ENCODE measurements around the gene NPPA.
"Not testable (repeated sequence)": the region's sequence is repeated elsewhere in the genome, so short reads cannot be mapped to it uniquely, and the experiment has no call there.

Gene NPPA

DNA sequence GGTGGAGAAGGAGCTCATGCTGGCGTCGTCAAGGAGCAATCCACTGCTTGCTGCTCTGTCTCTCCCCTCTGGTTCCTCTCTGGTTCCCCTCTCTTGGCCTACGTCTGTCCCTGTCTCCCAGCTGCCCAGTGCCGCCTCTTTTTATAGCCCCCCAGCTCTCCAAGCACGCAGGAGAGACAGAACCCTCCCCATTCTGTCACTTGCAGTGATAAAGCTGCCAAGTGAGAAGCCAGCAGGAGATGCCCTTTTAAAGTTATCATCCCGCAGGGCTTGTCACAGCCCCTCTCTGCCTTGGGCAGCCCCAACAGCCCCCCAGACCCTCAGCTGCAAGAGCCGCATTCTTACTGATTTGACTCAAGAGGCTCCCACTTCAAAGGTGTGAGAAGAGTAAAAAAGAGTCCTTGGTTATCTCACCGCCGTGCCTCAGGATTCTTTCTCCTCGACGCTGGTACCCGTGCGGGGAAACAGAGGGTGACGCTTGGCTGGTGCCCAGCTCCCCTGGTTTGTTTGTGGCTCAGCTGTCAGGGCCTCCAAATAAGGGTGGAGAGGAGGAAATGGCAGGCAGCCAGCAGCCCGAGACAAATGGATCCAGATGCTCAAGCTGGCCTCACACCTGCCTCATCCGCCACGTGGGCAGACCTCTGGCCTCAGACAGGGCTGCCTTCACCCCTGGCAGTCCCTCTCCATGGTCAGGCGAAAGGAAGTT is at the start of gene NPPA:
Gene NPPA (minus strand): TSS at position 117 of the 706 bp plus-strand sequence. CDS start 99 bp downstream, at position 18.
- DNase-seq = peak; percentile 94

- DNase-seq = not testable (repeated sequence)
These were observed 46.9 kb upstream of the NPPA start for GRCh38 chr1:11894501-11894900.

DNA sequence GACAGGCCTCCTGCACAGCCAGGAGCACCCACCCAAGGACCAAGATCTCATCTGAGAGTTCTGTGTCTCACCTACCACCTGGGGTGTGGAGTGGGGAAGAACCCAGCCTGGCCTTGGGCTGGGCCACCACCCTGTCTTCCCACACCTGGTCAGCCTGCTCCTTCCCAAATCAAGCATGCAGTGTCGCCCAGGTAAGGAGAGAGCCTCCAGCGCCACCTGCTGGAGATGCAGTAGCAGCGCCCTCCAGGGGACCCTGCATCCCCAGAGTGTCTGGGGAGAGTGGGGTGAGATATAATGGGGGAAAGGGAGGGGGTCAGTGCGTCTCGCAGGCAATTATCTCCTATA is 46.3 kb upstream of the NPPA start:
- peak; percentile 82 for DNase-seq

- no peak for DNase-seq
These were observed 44.0 kb upstream of the NPPA start for GRCh38 chr1:11891433-11892186.

DNA sequence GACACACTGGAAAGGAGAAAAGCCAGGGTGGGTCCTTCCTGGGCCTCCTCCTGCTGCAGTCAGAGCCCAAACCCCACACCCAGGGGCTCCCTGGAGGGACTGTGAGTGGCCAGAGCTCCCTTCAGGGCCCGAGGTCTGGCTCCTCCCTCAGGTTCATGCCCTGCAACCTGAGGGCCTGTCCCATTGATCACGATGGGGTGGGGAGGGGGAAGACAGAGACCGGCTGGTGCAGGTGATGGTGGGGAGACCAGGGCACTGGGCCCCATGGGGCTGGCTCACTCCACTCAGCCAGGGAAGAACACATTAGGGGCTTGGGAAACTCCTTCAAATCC is 41.3 kb upstream of the NPPA start:
- DNase-seq = no peak

DNA sequence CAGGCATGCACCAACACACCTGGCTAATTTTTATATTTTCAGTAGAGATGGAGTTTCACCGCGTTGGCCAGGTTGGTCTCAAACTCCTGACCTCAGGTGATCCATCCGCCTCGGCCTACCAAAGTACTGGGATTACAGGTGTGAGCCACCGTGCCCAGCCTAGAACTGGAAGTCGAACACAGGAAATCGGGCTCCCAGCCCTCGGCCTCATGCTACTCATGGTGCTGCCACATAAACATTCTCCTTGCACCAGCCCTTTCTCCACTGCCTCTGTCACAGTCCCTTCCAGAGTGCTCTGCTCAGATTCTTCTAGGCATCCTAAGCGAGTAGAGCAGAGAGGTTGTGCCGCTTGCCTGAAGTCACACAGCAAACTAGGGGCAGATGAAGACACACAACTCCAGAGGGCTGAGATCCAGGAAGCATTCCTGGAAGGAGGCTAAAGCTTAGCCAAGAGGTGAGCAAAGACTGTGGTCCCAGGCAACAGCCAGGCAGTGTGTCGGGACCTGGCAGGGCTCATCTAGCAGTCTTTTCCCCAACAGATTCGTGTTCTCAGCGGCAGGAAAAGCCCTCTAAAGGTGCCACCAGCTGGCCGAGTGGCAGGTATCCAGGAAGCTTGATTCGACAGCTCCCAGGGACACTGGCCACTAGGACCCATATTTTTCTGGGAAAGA is 40.8 kb upstream of the NPPA start:
- DNase-seq = no peak

- DNase-seq = no peak
These were observed 40.1 kb upstream of the NPPA start for GRCh38 chr1:11887666-11888007.

- DNase-seq = no peak
These were observed 39.5 kb upstream of the NPPA start for GRCh38 chr1:11886986-11887665.

- no peak for DNase-seq
These were observed 38.3 kb upstream of the NPPA start for GRCh38 chr1:11885916-11886315.

DNA sequence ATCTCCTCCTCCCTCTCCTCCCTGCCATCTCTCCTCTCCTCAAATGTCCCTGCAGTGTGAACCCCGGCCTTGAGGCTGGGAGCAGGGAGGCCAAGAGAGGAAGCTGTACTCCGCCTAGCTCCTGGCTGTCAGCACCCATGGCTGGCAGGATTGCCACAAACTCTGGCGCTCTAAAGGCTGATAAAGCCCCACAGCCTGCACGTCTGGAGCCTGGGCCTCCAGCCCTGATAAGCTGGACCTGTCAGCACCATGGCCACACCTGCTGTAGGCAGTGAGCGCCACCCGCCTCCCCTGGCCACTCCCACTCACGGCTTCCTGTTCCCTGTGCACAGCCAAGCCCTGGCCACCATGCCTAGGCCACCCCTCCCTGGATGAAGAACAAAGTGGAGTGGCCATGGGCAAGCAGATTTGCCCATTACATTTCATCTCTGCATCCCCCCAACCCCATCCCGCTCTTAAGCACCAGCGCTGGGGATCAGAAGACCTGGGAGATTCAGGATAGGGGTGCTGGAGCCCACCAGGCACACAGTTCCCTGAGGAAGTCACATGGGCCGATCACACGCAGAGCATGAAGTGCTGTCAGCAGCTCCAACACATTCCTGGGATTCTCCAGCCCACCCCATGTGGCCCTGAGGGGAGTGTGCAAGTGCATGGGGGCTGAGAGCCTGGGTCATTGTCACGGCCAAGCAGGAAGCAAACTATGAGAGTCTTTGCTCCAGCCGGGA is 35.4 kb upstream of the NPPA start:
- peak; percentile 73 for DNase-seq

GRCh38 chr1:11881749-11882441 is 34.3 kb upstream of the NPPA start:
- no peak for DNase-seq

DNA sequence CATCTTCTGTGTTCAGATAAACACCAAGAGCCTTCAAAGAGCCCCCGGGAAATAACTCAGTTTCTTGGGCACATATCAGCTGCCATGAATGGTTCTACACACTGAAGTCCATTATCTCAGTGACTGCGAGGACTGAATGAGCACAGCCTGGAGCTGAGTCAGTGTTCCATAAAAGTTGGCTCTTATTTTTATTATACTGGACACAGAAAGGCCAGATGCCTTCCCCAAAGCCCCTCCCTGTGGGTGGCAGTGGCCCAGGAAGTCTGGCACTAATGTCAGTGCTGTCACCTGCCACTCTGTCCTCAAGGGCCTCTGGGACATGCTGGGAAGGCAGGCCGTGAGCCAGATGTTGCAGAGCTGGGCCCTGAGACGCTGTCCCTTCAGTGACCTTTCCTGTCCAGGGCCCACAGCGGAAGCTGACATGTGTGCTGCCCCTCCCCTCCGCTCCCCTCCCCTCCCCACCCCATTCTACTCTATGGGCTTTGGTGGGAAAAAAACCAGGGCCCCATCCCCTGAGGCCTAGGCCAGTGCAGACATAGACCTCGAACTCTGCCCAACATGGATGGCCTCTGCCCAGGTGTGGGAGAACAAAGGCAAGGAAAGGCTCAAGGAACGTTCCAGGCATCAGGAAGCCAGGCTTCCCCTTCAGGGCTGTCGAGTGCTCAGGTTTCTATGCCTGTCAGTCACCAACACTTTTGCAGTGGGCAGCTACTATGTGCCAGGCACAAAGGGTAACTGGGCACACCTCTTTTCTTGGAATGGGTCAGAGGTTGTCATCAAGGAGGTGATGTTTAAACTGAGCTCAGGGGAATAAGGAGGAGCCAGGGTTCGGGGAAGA is 33.5 kb upstream of the NPPA start:
- peak; percentile 40 for DNase-seq

DNA sequence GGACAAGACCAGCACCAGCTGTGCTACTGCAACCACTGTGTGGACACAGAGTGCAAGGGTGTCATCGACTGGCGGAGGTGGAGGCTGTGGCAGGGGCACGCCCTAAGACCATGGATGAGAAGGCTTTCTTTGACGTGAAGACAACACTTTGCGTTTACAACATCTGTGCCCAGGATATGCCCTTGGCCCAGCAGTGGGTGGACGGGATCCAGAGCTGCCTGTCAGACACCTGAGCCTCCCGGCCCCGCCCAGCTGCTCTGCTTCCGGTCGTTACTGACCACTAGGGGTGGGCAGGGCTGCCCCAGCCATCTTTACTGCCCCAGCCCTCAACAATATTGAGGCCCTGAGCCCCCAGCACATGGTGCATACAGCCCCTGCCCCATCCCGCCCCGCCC is 32.6 kb upstream of the NPPA start:
- DNase-seq = no peak

GRCh38 chr1:11879311-11880180 is 32.0 kb upstream of the NPPA start:
- no peak for DNase-seq

GRCh38 chr1:11878891-11879190 is 31.3 kb upstream of the NPPA start:
- DNase-seq = no peak

DNA sequence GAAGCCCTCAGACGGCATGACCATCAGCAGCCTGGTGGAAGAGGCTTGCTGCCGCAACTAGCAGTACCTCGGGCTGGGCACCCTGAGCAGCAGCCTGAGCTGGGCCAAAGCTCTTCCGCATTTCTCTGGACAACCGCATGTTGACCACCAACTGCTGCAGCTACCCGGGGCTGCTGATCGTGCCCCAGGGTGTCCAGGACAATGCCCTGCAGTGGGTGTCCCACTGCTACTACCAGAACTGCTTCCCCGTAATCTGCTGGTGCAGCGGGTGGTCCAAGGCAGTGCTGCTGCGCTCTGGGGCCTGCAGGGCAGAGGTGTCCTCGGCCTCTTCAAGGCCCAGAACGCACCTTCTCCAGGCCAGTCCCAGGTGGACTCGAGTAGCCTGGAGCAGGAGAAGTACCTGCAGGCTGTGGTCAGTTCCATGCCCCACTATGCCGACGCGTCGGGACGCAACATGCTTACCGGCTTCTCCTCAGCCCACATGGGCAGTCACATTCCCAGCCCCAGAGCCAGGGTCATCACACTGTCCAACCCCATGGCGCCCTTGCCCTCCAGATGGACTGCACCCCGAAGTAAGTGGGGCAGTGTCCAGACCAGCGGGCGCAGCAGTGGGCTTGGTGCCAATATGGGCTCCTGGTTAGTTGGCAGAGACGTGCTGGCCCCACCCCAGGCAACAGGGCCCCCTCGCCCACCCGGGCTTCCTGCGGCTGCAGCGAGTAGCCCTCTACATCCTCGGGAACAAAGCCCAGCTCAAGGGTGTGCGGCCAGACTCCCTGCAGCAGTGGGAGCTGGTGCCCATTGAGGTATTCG is 30.7 kb upstream of the NPPA start:
- no peak for DNase-seq

DNA sequence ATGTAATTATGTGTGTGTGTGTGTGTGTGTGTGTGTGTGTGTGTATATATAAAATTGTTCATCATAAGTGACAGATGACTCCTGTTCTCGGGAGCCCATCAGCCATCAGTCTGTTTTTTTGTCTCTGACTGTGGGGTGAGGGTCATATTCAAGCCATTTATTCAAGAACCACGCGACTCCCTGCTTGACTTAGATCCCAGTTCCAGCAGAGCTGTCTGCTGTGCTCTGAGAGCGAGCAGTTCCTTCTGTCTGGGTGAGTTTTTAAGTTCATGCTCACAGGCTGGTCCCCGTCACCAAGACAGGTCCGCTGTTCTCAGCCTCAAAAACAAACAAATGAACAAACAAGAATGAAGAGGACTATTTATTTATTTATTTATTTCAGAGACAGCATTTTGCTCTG is 29.5 kb upstream of the NPPA start:
- DNase-seq = no peak

DNA sequence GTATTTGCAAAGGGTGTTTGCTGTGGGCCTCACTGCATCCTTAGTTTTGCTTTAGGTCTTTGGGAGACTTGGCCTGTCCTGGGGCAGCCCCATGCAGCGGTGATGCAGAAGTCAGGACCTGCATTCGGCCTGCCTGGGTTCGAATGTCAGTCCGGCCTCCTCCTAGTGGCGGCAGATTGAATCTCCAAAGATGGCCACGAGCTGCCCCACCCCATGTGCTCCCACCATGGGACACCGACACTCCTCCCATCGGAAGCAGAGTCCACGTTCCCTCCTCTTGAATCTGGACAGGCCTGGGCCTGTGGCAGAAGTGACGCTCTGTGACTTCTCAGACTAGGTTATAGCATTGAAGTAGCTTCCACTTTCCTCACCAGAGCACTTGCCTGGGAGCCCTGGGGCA is 27.5 kb upstream of the NPPA start:
- DNase-seq = no peak

GRCh38 chr1:11874624-11875023 is 27.0 kb upstream of the NPPA start:
- DNase-seq = no peak

DNA sequence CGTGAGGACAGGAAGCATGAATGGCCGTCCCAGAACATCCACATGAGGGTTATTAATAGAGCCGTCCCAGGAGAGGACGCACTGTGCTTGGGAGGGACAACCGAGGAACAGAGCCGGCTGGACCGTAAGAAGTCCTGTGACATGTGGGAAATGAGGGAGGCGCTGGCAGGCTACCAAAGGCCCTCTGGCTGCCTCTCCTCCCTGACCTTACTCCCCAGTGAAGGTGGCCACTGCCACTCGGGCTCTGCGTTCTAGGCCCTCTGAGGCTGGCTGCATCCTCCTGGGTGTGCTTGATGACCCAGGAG is 26.6 kb upstream of the NPPA start:
- no peak for DNase-seq

Data from DMS53 (cell line).